Mesenchymal stem cell (in vitro differentiated cells and primary cell): ENCODE results near the gene BEND5.

ENCODE experiments used
- DNase-seq: peaks from one replicate; pipeline ENCODE4 v3.0.0-alpha.2; 2013
- H2AFZ ChIP-seq: one replicate; pipeline ENCODE4 v1.6.1; 2013; ENCODE audit warnings: low read depth, mild to moderate bottlenecking, control low read depth, inconsistent platforms, low read length, moderate library complexity
- H2AK5ac ChIP-seq: 2 replicates; pipeline ENCODE4 v1.6.1; 2013; ENCODE audit warnings: low read length, moderate library complexity, mild to moderate bottlenecking, inconsistent platforms; ENCODE audit not compliant: severe bottlenecking
- H2BK120ac ChIP-seq: one replicate; pipeline ENCODE4 v1.6.1; 2013; ENCODE audit warnings: low read depth, mild to moderate bottlenecking, inconsistent platforms, low read length, moderate library complexity
- H2BK12ac ChIP-seq, 2 experiments: one replicate each; pipeline ENCODE4 v1.6.1; 2013; ENCODE audit warnings: inconsistent platforms in 2 of 2, low read length in 2 of 2, mild to moderate bottlenecking in 2 of 2, moderate library complexity in 2 of 2, control low read depth in 1 of 2
- H2BK15ac ChIP-seq: one replicate; pipeline ENCODE4 v1.6.1; 2013; ENCODE audit warnings: mild to moderate bottlenecking, low read depth, inconsistent platforms; ENCODE audit not compliant: poor library complexity, severe bottlenecking
- H2BK5ac ChIP-seq: 2 replicates; pipeline ENCODE4 v1.6.1; 2013; ENCODE audit warnings: low read depth, mild to moderate bottlenecking, low read length, control low read depth, inconsistent platforms; ENCODE audit not compliant: poor library complexity, severe bottlenecking
- H3K14ac ChIP-seq, 2 experiments: one replicate each; pipeline ENCODE4 v1.6.1; 2013; ENCODE audit warnings: inconsistent platforms in 2 of 2, low read length in 2 of 2, control low read depth in 1 of 2, mild to moderate bottlenecking in 1 of 2, moderate library complexity in 1 of 2
- H3K18ac ChIP-seq, 2 experiments: one replicate each; pipeline ENCODE4 v1.6.1; 2013; ENCODE audit warnings: inconsistent platforms in 2 of 2, low read length in 2 of 2, control low read depth in 1 of 2, low read depth in 1 of 2, mild to moderate bottlenecking in 1 of 2
- H3K23ac ChIP-seq, 2 experiments: one replicate each; pipeline ENCODE4 v1.6.1; 2013; ENCODE audit warnings: inconsistent platforms in 2 of 2, low read length in 2 of 2, mild to moderate bottlenecking in 2 of 2, moderate library complexity in 2 of 2, control low read depth in 1 of 2
- H3K27ac ChIP-seq: 2 replicates; pipeline ENCODE4 v1.5.1; 2013; ENCODE audit warnings: mild to moderate bottlenecking, moderate library complexity, low read length, control low read depth, inconsistent platforms; ENCODE audit not compliant: poor library complexity, severe bottlenecking
- H3K27me3 ChIP-seq, 2 experiments: 2 replicates each; pipeline versions ENCODE4 v1.6.1 to v1.7.0; 2013; ENCODE audit warnings: low read length in 2 of 2, mild to moderate bottlenecking in 2 of 2, moderate library complexity in 2 of 2, control low read depth in 1 of 2, inconsistent platforms in 1 of 2; ENCODE audit not compliant: control insufficient read depth in 1 of 2, insufficient read depth in 1 of 2
- H3K36me3 ChIP-seq, 2 experiments: 2 replicates each; pipeline versions ENCODE4 v1.6.1 to v1.7.0; 2013; ENCODE audit warnings: low read length in 2 of 2, control low read depth in 1 of 2, inconsistent platforms in 1 of 2, low read depth in 1 of 2, mild to moderate bottlenecking in 1 of 2; ENCODE audit not compliant: insufficient read depth in 2 of 2, control insufficient read depth in 1 of 2
- H3K4ac ChIP-seq, 2 experiments: one replicate each; pipeline ENCODE4 v1.6.1; 2013; ENCODE audit warnings: inconsistent platforms in 2 of 2, low read length in 2 of 2, mild to moderate bottlenecking in 2 of 2, moderate library complexity in 2 of 2, control low read depth in 1 of 2, low read depth in 1 of 2
- H3K4me1 ChIP-seq: 2 replicates; pipeline ENCODE4 v1.6.1; 2013; ENCODE audit warnings: low read depth, low read length, control low read depth; ENCODE audit not compliant: control insufficient read depth, insufficient read depth
- H3K4me2 ChIP-seq: 2 replicates; pipeline ENCODE4 v1.6.1; 2013; ENCODE audit warnings: low read length, mild to moderate bottlenecking, inconsistent platforms; ENCODE audit not compliant: poor library complexity, severe bottlenecking
- H3K4me3 ChIP-seq, 2 experiments: 2 replicates each; pipeline versions ENCODE4 v1.5.1 to v1.7.0; 2013; ENCODE audit warnings: low read length in 2 of 2, mild to moderate bottlenecking in 2 of 2, control low read depth in 1 of 2, low read depth in 1 of 2; ENCODE audit not compliant: insufficient read depth in 1 of 2
- H3K79me1 ChIP-seq: replicated peaks from 2 replicates; pipeline ENCODE4 v1.6.1; 2013; ENCODE audit warnings: mild to moderate bottlenecking, control low read depth, low read length, inconsistent platforms; ENCODE audit not compliant: poor library complexity, severe bottlenecking
- H3K9ac ChIP-seq: 2 replicates; pipeline ENCODE4 v1.7.0; 2013; ENCODE audit warnings: mild to moderate bottlenecking, low read length, moderate library complexity
- H3K9me3 ChIP-seq: 2 replicates; pipeline ENCODE4 v1.7.0; 2013; ENCODE audit warnings: mild to moderate bottlenecking, low read length; ENCODE audit not compliant: control insufficient read depth
- H4K8ac ChIP-seq: one replicate; pipeline ENCODE4 v1.6.1; 2013; ENCODE audit warnings: inconsistent platforms, mild to moderate bottlenecking, low read length, moderate library complexity
- H4K91ac ChIP-seq: one replicate; pipeline ENCODE4 v1.6.1; 2013; ENCODE audit warnings: mild to moderate bottlenecking, low read length, inconsistent platforms
- WGBS: methylation state at CpG from one replicate; pipeline ENCODE4 v1.1.7; 2013; ENCODE audit warnings: mixed read lengths; 5-methylcytosine and 5-hydroxymethylcytosine counted together

BEND5 gene

GRCh38 chr1:48728584-48728983, 48.1 kb downstream of the BEND5 start:
- 90% methylated on average over 2 of the region's 2 CpGs for WGBS
- Histone ChIP-seq H4K8ac (no peak overlapping the region), H3K14ac (no peak overlapping the region), H2BK15ac (no peak overlapping the region), H3K9me3 (no peaks in the 10 kb centered on the region), H2AK5ac (no peak overlapping the region), H2AFZ (no peak overlapping the region), H3K27ac (no peak overlapping the region), H3K79me1 (no peaks in the 10 kb centered on the region), H4K91ac (no peak overlapping the region), H3K36me3 (peaks cover 0 to 6% of the 10 kb centered on the region in 2 experiments), H3K9ac (no peak overlapping the region), H2BK5ac (no peak overlapping the region), H3K4ac (no peak overlapping the region), H3K23ac (no peak overlapping the region), H2BK12ac (no peak overlapping the region), H3K4me1 (peaks cover 1% of the 10 kb centered on the region), H3K4me2 (no peak overlapping the region), H2BK120ac (no peak overlapping the region), H3K27me3 (no peaks in the 10 kb centered on the region), H3K18ac (no peak overlapping the region), H3K4me3 (no peak overlapping the region)
- DNase-seq: no peak

GRCh38 chr1:48726557-48727215, 50.0 kb downstream of the BEND5 start:
- Histone ChIP-seq H4K91ac (no peak overlapping the region), H3K4me2 (no peak overlapping the region), H3K23ac (no peak overlapping the region), H4K8ac (no peak overlapping the region), H2BK120ac (no peak overlapping the region), H3K36me3 (peaks cover 0 to 6% of the 10 kb centered on the region in 2 experiments), H2BK5ac (no peak overlapping the region), H3K27ac (no peak overlapping the region), H3K14ac (no peak overlapping the region), H2BK12ac (no peak overlapping the region), H3K9ac (no peak overlapping the region), H3K79me1 (no peaks in the 10 kb centered on the region), H3K9me3 (no peaks in the 10 kb centered on the region), H2AK5ac (no peak overlapping the region), H3K18ac (no peak overlapping the region), H3K4ac (no peak overlapping the region), H3K4me3 (no peak overlapping the region), H2AFZ (no peak overlapping the region), H2BK15ac (no peak overlapping the region), H3K27me3 (no peaks in the 10 kb centered on the region), H3K4me1 (peaks cover 1% of the 10 kb centered on the region)
- no peak for DNase-seq
- WGBS: 100% methylated on average over 3 of the region's 4 CpGs

- Histone ChIP-seq H2AFZ (no peak overlapping the region), H3K14ac (no peak overlapping the region), H3K4me2 (no peak overlapping the region), H4K8ac (no peak overlapping the region), H3K4ac (no peak overlapping the region), H3K9me3 (no peaks in the 10 kb centered on the region), H4K91ac (no peak overlapping the region), H3K18ac (no peak overlapping the region), H3K23ac (no peak overlapping the region), H2BK120ac (no peak overlapping the region), H3K4me3 (no peak overlapping the region), H2BK5ac (no peak overlapping the region), H2BK12ac (no peak overlapping the region), H3K79me1 (no peaks in the 10 kb centered on the region), H3K36me3 (peaks cover 0 to 3% of the 10 kb centered on the region in 2 experiments), H3K27me3 (no peaks in the 10 kb centered on the region), H3K9ac (no peak overlapping the region), H2AK5ac (no peak overlapping the region), H3K27ac (no peak overlapping the region), H2BK15ac (no peak overlapping the region), H3K4me1 (peaks cover 1% of the 10 kb centered on the region)
- WGBS: 100% methylated on average over 1 of the region's 2 CpGs
- no peak for DNase-seq
Observed at GRCh38 chr1:48726139-48726538, 50.6 kb downstream of the BEND5 start.

- Histone ChIP-seq H3K4me3 (no peak overlapping the region), H3K4ac (no peak overlapping the region), H4K91ac (no peak overlapping the region), H2BK12ac (no peak overlapping the region), H2BK120ac (no peak overlapping the region), H3K36me3 (peaks cover 0 to 3% of the 10 kb centered on the region in 2 experiments), H3K9ac (no peak overlapping the region), H3K9me3 (no peaks in the 10 kb centered on the region), H3K4me2 (no peak overlapping the region), H3K27ac (no peak overlapping the region), H3K4me1 (peaks cover 1% of the 10 kb centered on the region), H3K23ac (no peak overlapping the region), H2AK5ac (no peak overlapping the region), H2BK15ac (no peak overlapping the region), H3K18ac (no peak overlapping the region), H3K14ac (no peak overlapping the region), H3K27me3 (no peaks in the 10 kb centered on the region), H2BK5ac (no peak overlapping the region), H4K8ac (no peak overlapping the region), H2AFZ (no peak overlapping the region), H3K79me1 (no peaks in the 10 kb centered on the region)
- DNase-seq: no peak
- 86% methylated on average over 5 of the region's 5 CpGs for WGBS
Observed at GRCh38 chr1:48725341-48726046, 51.2 kb downstream of the BEND5 start.
